ENCODE data around the gene GTPBP2. TPM values are rescaled to one million over a fixed set of nuclear protein-coding genes. Genes with fewer than 3 reads are reported as not detected.

GTPBP2 gene
- total and polyA plus RNA-seq, 2 of the 13 experiments (the other 11 are each of a cell fraction or from before 2014, with no cell fraction given), result 26.9 to 88.2 TPM

- no peak for TF ChIP-seq ZNF142 (CRISPR knock-in tag; IDR thresholded peaks at IDR 0.05)
- TF ChIP-seq ZFP91 (CRISPR knock-in tag; IDR thresholded peaks at IDR 0.05; ENCODE audit: borderline replicate concordance), result peak; percentile 78; the same call in 1 of the 2 replicates
- TF ChIP-seq THAP9 (CRISPR knock-in tag; IDR thresholded peaks at IDR 0.05; ENCODE audit: borderline replicate concordance), result no peak
- peak; percentile 94 for TF ChIP-seq TBX2 (CRISPR knock-in tag; IDR thresholded peaks at IDR 0.05; ENCODE audit: borderline replicate concordance)
- no peak for TF ChIP-seq ZBTB4 (CRISPR knock-in tag; IDR thresholded peaks at IDR 0.05; ENCODE audit: borderline replicate concordance)
- TF ChIP-seq SPEN (CRISPR knock-in tag; IDR thresholded peaks at IDR 0.05; ENCODE audit: low read depth), result peak; percentile 65; the same call in 1 of the 2 replicates
Measured at GRCh38 chr6:43671801-43672690, 43.0 kb upstream of the GTPBP2 start (continued).
